Suppressor macrophage (primary cell): ENCODE data around the gene FILIP1.
A peak's percentile ranks its signal among the peaks of the same experiment; 100 is the strongest.

ENCODE experiments used
- DNase-seq, 4 experiments: peaks; one replicate each; pipeline ENCODE4 v3.0.0-alpha.2; 2020 to 2022

Gene FILIP1

GRCh38 chr6:75329703-75330102, 163.9 kb downstream of the FILIP1 start:
- no peak for DNase-seq

DNA sequence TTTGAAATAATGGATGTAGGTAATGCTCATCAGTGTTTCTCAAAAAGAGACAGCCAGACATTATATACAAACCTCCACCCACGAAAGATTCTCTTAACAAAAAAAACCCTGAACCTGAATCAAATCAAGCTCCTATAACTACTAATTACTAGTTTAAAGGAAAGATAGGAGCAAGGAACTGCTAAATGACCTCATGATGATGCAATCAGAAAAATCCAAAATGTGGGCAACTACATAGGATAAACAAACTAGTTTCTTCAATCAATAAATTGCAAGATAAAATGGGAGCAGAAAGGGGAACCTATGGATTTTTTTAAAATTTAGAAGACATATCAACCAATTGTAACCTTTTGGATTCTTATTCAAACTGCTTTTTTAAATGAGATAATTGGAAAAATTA, 165.8 kb downstream of the FILIP1 start:
- no peak for DNase-seq

DNA sequence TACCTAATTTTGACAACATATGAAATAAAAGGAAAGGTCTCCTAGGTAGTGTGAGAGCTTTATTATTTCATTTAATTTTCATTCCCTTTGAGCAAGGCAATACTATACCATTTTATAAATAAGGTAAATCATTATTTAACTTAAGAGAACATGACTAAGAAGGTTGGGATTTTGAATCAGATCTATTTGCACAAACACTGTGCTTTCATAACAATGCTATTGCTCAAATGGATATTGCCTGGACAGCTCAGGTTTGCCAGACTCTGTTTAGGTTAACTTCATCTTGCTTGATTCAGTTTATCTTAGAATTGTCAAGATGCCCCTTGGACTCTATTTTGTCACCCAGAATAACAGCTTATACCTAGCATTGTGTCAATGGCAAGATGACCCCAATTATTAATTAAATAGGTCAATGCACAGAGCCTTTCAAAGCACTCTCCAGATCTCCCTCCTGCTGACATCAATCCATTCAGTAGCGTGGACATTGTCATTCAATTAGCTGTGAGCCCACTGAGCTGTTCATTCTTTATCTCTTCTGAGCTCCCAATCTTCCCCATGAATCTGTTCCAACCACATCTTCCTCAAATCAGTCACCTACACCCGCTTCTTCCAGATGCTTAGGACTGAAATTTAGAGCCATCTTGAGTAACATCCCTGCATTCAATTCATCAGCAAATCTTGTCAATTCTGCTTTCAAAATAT, 166.9 kb downstream of the FILIP1 start:
- DNase-seq, result no peak

- no peak for DNase-seq
Observed at GRCh38 chr6:75318900-75319299, 174.7 kb downstream of the FILIP1 start.

DNA sequence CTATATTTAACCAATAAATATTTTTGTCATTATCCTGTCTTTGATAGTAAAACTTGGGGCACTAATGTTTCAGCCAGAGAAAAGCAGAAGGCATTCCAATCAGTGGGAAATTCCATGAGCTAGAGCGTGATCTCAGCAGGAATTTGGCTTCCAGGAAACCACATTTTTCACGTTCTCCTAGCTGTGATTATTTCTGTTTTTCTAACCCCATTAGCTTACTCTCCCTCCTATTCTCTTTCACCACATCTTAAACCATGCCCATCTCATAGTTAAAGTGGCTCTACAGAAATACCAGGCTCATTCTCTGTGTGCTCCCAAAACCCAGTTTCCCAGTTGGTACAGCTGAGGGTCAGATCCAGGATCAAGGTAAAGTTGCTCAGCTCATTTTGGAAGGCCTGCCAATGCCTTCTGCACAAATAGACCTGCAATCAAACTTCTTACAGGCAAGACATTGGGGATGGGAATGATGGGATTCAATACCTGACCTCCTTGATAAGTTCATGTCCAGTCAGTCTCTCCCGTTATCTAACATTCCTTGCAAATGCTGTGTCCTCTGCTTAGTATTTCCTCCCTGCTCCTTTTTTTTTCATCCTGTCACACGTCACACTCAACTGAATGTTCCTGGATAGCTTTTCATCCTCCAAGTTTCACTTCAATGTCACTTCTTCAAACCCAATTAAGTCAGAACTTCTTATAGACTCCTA, 175.9 kb downstream of the FILIP1 start:
- no peak for DNase-seq

DNA sequence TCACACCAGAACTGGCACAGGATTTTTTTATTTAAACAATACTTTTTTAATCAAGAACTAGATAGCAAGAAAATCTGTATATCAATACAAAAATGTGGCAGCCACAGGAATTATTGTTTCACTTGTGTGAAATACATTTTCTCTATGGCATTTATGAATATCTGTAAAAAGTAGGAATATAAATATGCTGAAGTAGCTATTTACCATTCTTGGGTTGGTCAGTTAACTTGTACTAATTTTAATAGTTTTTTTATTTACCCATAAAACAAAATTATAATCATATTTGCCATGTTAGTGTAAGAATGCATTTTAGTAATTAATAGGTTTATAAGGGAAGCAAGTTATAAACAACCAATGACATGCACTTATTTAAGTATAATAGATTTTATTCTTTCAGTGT, 177.6 kb downstream of the FILIP1 start:
- DNase-seq, result no peak

DNA sequence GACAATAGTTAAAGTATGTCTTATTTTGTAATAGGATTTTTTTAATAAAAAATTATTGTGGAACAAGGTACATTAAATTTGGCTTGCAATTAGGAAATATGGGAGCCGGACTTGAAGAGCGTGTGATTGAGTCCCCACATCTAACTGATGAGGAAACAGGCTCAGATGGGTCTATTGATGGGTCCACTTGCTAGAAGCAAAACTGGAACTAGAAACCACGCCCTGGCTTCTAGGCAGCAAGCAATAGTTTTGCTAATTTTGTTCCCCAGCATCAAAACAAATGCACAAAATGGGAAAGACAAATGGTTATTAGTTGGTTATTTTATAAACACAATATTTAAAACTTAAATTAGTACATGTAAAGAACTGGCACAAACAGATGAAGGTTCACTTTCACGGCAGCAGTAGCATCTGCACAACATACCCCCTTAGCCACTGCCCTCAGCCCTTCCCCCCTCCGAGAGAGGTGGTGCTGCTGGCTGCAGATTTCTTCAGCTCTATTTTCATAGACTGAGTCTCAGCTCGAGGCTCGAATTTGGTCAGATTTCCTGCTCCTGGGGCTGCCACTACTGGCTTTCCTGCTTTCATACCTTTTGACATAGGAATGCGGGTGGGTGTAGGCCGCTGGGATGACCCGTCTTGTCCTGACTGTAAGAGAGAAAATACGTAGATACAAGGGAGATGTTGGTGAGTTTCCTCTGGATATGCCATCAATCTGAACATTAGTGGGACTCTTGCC, 185.2 kb downstream of the FILIP1 start:
- no peak for DNase-seq

DNA sequence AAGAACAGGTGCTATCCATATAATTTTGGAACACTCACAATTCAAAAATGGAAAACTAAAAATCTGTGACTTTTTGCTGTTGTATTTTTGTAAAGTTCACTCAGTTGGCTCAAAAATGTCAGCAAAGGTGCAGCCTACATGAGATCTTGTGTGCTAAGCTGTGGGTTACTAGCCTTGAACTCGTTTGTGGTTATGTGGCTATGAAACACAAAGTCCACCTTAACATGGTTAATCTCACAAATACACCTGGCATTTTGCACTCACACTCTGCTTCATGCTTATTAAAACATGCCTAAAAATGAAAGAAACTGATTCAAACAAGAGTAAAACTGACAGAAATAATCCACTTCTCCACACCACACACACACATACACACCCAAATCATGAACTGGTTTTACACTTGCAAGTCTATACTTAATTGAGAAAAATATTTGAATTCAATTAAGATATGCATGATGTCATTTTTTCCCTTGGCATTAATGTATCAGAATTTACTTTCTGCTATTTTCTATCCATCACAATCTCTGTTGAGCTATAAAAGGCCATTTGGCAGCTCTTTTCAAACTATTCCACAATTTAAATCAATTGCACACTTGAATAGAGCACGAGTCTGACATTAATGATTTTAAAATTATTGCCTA, 186.1 kb downstream of the FILIP1 start:
- no peak for DNase-seq

DNA sequence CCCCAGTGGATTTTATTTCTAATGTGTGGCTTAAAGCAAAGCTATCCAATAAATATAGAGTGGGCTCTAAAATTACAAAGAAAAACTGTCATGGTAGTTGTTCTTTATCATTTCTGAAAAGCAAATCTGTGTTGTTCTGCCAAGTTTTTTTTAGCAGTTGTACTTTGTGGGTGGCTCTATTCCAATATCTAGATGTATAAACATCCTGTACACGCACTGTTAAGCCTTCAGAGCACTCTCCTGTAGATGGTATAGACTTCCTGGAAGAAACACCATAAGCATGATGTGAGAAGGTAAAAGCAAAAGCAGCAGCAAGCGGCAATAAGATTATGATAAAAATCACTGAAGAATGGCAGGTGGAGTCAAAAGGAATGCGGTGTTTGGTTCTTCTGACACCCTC, 187.5 kb downstream of the FILIP1 start:
- no peak for DNase-seq

- no peak for DNase-seq
Observed at GRCh38 chr6:75305573-75305972, 188.0 kb downstream of the FILIP1 start.

DNA sequence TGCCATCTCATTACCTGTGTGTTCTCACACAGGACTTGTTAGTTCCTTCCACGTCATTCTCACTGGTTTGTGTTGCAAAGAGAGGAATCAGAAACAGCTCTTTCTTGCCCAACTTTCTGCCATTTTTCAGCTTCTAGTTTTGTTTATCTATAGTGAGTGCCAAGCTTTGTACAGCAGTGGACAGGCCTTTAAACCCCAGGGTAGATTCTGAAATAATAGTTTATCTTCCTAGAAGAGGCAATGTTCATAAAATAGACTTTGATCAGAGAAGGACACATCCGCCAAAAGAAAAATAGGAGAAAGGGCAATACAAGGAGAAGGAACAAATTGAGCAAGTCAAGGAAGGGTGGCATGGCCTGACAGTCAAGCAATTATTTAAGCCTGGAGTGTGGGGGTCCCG, 191.3 kb downstream of the FILIP1 start:
- no peak for DNase-seq

DNA sequence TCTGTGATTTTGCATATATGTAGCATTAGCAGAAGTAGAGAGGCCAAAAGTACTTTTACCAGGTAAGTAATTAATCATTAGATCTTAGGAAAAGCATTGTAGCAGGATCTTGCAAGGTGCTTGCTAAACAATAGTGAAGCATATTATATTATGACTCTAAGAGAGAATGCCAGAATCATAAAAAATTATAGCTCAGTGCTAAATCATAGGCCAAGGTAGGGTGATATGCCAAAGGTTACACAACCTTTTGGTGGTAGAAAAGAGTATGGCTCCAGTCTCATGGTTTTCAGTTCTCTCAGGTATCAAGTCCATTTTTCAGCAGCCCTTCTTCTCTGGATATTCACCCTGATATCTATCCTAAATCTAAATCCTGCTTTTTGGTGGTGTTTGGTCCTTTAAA, 192.1 kb downstream of the FILIP1 start:
- no peak for DNase-seq

DNA sequence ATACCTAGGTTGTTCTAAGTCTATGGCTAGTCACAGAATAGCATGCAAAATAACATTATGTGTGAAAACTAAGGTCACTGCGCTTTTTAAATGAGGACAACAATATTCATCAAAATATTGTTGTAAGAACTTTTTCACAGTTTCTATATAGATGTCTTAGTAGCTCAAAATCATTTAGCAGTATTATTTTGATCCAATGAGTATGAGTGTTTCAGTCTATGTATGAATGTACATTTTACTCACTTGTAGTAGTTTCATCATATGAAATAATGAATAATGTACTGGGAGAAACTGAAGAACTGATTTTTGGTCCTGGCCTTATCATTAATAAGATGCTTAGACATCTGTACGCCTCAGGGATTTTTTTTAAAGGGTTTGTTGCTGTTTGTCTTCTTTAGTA, 192.5 kb downstream of the FILIP1 start:
- DNase-seq, result no peak

DNA sequence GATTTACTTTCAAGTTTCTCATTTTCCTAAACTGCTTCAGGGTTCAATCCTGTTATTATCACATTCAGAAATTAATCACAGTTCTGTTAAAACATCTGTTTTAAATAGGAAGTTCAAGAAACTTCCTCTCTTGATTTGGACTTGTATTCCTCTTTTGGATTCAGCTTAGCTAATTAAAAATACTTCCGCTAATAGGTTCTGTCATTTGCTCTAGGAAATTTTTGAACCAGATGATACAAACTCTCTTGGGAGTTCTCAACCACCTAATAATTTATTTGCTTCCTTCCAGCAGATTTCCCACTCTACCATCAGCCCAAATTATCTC, 193.1 kb downstream of the FILIP1 start:
- DNase-seq, result peak in 2 of 4 experiments; percentile 70 to 78

DNA sequence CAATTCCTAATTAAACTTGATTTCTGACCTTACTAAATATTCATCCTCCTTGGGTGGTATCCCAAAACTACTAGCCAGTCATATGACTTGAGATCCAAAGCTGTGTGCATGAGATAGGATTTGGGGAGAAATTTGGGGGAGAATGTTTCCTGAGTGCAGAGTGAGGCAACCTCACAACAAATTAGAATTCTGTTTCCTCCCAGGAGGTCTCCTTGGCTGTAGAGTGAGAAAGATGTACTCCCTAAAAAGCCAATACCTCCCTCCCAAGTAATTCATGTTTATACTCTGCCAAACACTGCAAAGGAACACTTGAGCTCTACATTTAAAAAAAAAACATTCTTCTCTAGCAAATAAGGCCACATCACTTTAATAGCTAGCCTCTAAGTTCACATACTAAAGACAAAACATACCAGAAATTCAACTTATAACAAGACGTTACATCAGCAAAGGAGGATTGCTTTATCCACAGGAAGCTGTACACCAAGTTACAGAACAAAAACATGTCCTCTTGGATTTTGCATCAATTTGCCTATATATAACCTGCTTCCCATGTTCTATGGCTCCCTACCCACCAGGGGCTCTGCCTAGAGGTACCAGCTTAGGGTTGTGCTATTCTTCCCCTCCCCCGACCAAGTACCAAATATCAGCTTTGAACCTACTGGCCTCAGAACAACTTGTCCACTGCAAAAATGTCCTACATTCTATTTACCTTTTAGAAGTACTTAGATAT, 193.6 kb downstream of the FILIP1 start:
- DNase-seq, result no peak

DNA sequence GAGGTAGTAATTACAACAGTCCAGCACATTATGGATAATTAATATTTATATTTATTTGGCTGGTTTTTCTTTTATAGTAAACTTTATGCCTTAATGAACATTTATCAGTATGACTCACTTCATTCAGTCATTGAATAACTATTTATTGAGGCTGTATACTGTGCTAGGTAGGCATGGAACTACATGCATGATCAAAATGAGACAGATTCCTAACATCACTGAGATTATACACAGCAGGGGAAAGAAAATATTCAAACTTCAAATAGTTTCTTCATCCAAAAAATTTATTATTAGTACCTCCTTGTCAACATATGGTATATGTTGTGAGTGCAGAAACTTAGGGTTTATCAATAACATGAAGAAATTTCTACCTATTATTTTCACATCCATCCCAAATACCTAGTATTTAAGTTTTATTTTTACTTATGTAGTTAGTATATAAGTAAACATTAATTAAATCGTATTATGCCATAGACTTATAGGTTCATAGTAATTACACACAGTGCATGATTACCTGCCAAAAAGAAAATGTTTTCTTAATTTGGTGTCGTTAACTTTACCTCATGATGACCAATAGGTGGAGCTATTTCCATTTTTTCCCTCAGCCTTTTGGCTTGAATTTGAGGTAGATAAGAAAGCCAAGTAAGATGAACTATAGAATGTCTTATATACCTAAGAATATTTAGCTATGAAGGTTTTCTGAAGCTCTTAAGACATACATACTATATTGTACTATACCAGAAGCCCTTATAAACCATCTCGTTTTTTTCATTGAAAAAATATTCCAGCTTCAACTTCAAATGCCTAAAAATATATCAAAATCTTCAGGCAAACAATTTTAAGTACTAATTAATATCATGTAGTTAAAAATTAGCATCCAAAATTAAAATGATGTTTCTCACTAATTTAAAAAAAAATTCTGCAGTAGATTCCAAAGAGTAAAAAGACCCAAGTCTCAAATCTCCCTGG, 196.5 kb downstream of the FILIP1 start:
- DNase-seq, result peak; percentile 47 to 86 (median 64)

DNA sequence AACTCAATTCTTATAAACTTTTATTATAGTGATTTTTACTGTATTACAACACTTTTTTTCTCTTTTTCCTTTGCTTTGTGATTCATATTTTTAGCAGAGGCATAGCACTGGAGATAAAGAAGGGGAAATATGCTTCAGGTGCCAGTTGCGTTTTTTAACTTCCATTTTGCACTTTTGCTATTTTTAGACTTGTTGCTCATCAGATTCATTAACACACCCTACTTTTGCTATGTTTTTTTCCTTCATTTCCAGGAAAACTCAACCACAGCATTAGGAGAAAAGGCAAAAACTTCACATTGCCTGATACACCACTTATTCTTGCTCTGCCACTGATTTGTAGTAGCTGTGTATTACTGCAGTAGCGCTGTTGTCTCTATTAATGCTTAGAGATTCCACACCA, 201.0 kb downstream of the FILIP1 start:
- DNase-seq, result no peak

- DNase-seq, result no peak
Observed at GRCh38 chr6:75291744-75292143, 201.9 kb downstream of the FILIP1 start.

- no peak for DNase-seq
Observed at GRCh38 chr6:75291331-75291730, 202.3 kb downstream of the FILIP1 start.

- no peak for DNase-seq
Observed at GRCh38 chr6:75290136-75290945, 203.3 kb downstream of the FILIP1 start.

GRCh38 chr6:75288023-75288422, 205.6 kb downstream of the FILIP1 start:
- DNase-seq, result no peak
